IPS DF 6.9 (cell line): ENCODE measurements around the gene NOX4.

ENCODE experiments used
- DNase-seq: peaks from one replicate; pipeline ENCODE4 v3.0.0-alpha.2; 2013; ENCODE audit warnings: low read depth, low spot score
- H3K27ac ChIP-seq: one replicate; pipeline ENCODE4 v1.5.1; 2013; ENCODE audit warnings: low read length, control low read depth
- H3K27me3 ChIP-seq: 2 replicates; pipeline ENCODE4 v1.6.1; 2013; ENCODE audit warnings: mild to moderate bottlenecking, low read length; ENCODE audit not compliant: control insufficient read depth, insufficient read depth
- H3K36me3 ChIP-seq: 2 replicates; pipeline ENCODE4 v1.6.1; 2013; ENCODE audit warnings: low read length; ENCODE audit not compliant: control insufficient read depth, insufficient read depth
- H3K4me1 ChIP-seq: 2 replicates; pipeline ENCODE4 v1.6.1; 2013; ENCODE audit warnings: low read length; ENCODE audit not compliant: control insufficient read depth, insufficient read depth
- H3K4me3 ChIP-seq: 2 replicates; pipeline ENCODE4 v1.5.1; 2013; ENCODE audit warnings: mild to moderate bottlenecking, low read length
- H3K9me3 ChIP-seq: 2 replicates; pipeline ENCODE4 v1.6.1; 2013; ENCODE audit warnings: low read length, inconsistent platforms; ENCODE audit not compliant: control insufficient read depth, insufficient read depth
- WGBS: extraction: QIAGEN DNeasy Blood & Tissue Kit; methylation state at CpG from one replicate; pipeline ENCODE4 v1.1.7; 2013; ENCODE audit warnings: mixed read lengths, missing lambda C conversion rate; ENCODE audit not compliant: insufficient read length, insufficient coverage; 5-methylcytosine and 5-hydroxymethylcytosine counted together

NOX4 gene

DNA sequence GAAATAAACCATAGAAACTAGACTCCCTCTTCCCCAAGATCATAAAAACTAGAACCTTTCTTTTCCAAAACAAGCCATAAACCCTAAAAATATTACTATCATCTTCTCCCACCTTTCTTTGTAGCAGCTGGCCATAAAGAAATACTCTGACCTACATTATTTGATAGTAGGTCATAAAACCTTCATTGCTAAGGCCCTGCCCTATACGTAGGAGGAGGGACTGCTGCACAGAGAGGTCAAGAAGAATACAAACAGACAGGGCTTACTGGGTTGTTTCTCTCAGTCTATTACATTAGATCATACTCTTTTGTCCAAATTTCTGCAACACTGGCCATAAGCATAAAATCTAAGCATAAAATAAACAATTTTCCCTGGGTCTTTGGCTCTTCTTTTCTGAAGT, 212.0 kb downstream of the NOX4 start:
- H3K27me3 ChIP-seq, result no peaks in the 10 kb centered on the region
- H3K27ac ChIP-seq, result no peak overlapping the region
- no peaks in the 10 kb centered on the region for H3K4me1 ChIP-seq
- WGBS, result no CpG with 5 or more reads among the region's 1 CpG
- no peaks in the 10 kb centered on the region for H3K36me3 ChIP-seq
- no peaks in the 10 kb centered on the region for H3K9me3 ChIP-seq
- H3K4me3 ChIP-seq, result no peak overlapping the region
- no peak for DNase-seq

DNA sequence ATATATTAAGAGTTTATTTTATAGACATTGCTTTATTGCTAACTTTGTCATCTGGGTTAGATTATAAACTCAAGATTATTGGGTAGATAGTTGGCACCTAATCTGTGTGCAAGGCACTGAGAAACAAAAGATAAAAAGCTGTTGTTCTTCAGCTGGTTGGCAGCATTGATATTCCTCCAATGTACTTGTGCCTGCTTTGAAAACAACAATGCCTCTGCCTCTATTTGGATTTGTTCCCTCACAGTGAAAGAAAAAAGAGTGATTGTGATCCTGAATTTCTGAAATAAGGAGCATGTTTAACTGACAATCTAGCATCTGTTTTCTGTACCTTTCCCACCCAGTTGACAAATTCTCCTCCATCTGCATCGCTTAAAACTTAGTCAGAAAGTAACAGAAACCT, 215.2 kb downstream of the NOX4 start:
- DNase-seq, result no peak
- H3K27me3 ChIP-seq, result no peaks in the 10 kb centered on the region
- H3K4me3 ChIP-seq, result no peak overlapping the region
- no peaks in the 10 kb centered on the region for H3K36me3 ChIP-seq
- no peaks in the 10 kb centered on the region for H3K9me3 ChIP-seq
- no peaks in the 10 kb centered on the region for H3K4me1 ChIP-seq
- WGBS, result no CpG with 5 or more reads among the region's 1 CpG
- no peak overlapping the region for H3K27ac ChIP-seq
